AG10803 (cell line): ENCODE data around the gene DEFB128.
"Not testable (repeated sequence)": the region's sequence is repeated elsewhere in the genome, so short reads cannot be mapped to it uniquely, and the experiment has no call there.

ENCODE experiments used
- DNase-seq: peaks from one replicate; pipeline ENCODE4 v3.0.0; 2010; ENCODE audit warnings: low read depth
- H3K4me3 ChIP-seq: 2 replicates; pipeline ENCODE4 v1.5.1; 2011; ENCODE audit warnings: mild to moderate bottlenecking, low read length, control low read depth
- CTCF ChIP-seq: conservative IDR thresholded peaks from 2 replicates; pipeline ENCODE4 v1.5.1; 2011; ENCODE audit warnings: mild to moderate bottlenecking, low read length, control low read depth, inconsistent platforms

DEFB128 gene

GRCh38 chr20:189611-190010 is at the start of gene DEFB128:
DEFB128 (minus strand) TSS chr20:189711; CDS start chr20:189623, 88 bp downstream.
- no peak for TF ChIP-seq CTCF

GRCh38 chr20:237929-238328 is 48.4 kb upstream of the DEFB128 start:
- TF ChIP-seq CTCF, result no peak
- DNase-seq, result no peak
- H3K4me3 ChIP-seq, result no peak overlapping the region

More at GRCh38 chr20:189611-190010, at the start of gene DEFB128:
- no peak within 1 kb of the TSS for H3K4me3 ChIP-seq
- no peak for DNase-seq

- H3K4me3 ChIP-seq, result no peak overlapping the region
- TF ChIP-seq CTCF, result no peak
- DNase-seq, result no peak
Observed at GRCh38 chr20:237489-237888, 48.0 kb upstream of the DEFB128 start.

- TF ChIP-seq CTCF, result peak; percentile 26
- H3K4me3 ChIP-seq, result no peak overlapping the region
- peak; percentile 30 for DNase-seq
Observed at GRCh38 chr20:235891-236290, 46.4 kb upstream of the DEFB128 start.

GRCh38 chr20:227439-228105 is 38.1 kb upstream of the DEFB128 start:
- H3K4me3 ChIP-seq, result no peak overlapping the region
- DNase-seq, result no peak
- TF ChIP-seq CTCF, result no peak

- no peak for DNase-seq
- TF ChIP-seq CTCF, result no peak
- H3K4me3 ChIP-seq, result no peak within 1 kb of the TSS
Observed at GRCh38 chr20:226958-227357, 37.4 kb upstream of the DEFB128 start, which contains the start of gene DEFB129. DEFB129 (plus strand) TSS chr20:227258; CDS start chr20:227289, 31 bp downstream.

GRCh38 chr20:225879-226278 is 36.4 kb upstream of the DEFB128 start:
- not testable (repeated sequence) for DNase-seq, H3K4me3 ChIP-seq
